NCI-H2227 (cell line): Measurements from ENCODE around the gene OR10H5.
"Not testable (repeated sequence)": the region's sequence is repeated elsewhere in the genome, so short reads cannot be mapped to it uniquely, and the experiment has no call there.

Experiments used
- DNase-seq: peaks from one replicate; lab custom pipeline; 2025; ENCODE audit not compliant: unreplicated experiment; lab: John Stamatoyannopoulos, UW

Gene OR10H5, protein sequence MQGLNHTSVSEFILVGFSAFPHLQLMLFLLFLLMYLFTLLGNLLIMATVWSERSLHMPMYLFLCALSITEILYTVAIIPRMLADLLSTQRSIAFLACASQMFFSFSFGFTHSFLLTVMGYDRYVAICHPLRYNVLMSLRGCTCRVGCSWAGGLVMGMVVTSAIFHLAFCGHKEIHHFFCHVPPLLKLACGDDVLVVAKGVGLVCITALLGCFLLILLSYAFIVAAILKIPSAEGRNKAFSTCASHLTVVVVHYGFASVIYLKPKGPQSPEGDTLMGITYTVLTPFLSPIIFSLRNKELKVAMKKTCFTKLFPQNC

DNA sequence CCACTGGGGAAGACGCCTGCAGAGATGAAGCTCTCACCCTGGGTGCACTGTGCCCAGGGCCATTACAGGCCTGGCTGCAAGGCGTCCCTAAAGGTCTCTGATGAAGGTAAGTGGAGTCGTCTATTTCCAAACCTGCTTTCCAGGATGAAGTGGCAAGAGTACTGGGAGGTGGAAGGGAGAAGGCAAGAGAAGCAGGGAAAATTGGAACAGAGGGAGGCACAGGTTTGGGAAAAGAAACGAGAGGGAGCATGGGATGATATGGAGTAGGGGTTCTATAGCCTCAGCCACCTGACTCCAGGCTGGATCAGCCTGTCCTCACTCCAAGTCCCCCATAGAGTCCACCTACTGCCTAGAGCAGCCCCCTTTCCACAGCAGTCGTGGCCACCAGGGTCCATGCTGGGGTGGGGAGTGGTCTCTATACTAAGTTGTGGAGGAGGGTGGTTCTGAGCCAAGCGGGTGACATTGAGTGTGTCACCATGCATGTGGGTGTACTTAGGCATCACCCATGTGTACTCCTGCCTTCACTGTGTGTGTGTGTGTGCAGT, at the start of gene OR10H5:
Gene OR10H5, plus strand, starts transcription at position 51 of the 545 bp plus-strand sequence. CDS start 6,388 bp downstream, outside the sequence.
- no peak for DNase-seq

DNA sequence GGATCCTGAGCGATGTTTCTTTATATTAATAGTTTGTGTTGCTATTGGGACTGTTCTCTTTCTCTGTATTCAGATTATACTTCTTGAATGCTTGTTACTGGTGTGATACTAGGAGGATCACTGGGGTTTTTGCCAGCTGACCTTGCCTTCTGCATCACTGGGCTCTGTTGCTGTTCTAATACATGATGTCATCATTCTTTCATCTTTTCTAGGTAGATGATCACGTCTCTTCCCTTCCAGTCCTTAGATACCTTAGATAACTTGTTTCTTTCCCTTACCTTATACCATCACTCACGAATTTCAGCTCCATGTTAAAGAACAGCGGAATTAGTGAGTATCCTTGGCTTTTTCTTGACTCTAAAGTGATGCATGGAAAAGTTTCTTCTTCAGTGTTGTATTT, 49.7 kb upstream of the OR10H5 start, which contains the start of gene OR10H3:
Gene OR10H3, plus strand, starts transcription at position 264 of the 400 bp plus-strand sequence. CDS start 3,408 bp downstream, outside the sequence.
- DNase-seq: no peak

DNA sequence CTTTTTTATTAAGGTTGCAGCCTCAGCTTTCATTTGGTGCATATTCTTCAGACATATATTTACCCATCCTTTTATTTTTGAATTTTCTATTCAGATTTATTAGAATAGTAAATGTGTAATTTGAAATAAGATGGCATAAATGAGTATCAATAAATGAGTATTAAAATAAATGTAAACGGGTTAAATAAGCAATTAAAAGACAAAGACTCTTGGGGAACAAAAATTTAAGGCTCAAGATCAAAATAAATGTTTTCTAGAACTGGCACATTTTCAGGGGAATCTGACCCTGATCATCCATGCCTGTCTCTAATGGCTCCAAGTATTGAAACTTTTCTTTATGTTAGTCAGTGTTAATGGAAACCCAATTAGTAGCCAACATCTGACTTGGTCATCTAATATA, 46.7 kb upstream of the OR10H5 start:
- DNase-seq: no peak

DNA sequence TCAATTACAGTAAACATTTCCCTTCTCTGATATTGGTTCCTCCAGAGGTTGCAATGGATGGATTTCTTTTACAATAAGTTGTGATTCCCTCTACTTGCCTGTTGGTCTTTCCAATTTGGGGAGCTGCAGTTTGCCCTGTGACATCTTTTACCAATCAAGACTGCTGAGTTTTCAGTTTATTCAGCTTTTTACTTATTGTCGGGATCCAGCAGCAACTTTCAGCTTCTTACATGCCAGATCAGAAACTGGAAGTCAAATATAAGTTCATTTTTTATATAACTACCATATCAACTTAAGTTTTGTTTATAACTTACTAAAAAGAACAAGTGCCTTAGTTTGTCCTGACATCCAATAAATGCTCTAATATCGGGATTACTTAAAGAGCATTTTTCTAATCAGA, 39.2 kb upstream of the OR10H5 start:
- DNase-seq: no peak

DNA sequence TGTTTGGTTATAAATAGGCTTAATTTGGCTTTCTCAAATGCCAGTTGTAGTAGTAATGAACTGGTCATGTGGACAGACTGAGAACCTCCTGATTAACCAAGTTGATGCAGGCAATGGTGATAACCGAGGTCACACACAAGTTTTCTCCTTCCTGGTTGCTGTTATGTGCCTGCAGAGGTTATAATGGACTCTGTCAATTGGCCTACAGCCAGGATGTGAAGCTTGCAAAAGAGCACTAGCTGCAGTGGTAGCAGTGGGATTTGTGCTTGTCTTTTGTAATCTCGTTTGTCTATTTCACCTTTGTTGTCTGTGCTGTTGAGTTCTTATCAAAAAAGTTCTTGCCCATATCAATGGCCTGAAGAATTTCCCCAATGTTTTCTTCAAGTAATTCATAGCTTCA, 29.1 kb upstream of the OR10H5 start:
- no peak for DNase-seq

DNA sequence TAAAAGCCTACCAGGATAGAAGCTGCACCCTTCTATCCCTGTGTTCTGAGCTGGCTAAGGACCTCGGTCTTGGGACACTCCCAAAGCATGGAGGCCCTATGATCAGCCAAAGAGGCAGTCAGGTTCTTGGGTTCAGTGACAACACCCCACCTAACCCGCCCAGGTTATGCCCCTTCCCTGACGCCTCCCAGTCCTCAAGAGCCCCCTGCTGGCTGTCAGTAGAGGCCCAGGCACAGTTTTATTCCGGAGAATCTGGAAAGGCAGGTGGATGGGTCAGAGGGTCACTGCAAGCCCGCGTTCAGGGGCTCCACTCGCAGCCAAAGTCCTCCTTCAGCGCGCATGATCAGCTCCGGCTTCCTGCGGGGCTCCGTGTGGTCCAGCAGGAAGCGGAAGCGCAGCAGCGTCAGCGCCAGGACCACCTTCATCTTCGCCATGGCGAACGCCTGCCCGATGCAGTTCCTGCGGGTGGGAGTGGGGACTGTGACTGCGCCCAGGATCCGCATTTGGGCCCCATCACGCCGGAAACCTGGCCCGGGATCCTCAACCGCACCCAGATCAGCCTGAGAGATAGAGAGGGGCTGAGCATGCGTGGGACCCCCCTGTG, 27.4 kb upstream of the OR10H5 start:
- no peak for DNase-seq

DNA sequence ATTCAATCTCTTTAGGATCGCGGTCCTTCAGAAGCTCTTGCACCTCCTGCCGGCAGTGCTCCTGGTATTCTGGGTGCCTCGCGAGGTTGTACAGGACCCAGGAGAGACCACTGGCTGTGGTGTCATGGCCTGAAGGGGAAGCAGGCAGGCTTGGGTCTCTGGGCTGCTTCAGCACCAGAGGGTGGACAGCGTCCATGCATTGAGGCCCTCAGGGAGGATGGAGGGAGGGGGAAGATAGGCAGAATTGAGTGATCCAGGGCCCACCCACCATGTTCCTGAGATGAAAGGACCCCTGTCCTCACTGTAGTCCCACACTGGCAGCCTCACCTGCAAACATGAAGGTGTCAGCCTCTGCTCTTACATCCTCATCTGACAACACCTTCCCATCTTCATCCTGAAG, 17.9 kb upstream of the OR10H5 start:
- no peak for DNase-seq

DNA sequence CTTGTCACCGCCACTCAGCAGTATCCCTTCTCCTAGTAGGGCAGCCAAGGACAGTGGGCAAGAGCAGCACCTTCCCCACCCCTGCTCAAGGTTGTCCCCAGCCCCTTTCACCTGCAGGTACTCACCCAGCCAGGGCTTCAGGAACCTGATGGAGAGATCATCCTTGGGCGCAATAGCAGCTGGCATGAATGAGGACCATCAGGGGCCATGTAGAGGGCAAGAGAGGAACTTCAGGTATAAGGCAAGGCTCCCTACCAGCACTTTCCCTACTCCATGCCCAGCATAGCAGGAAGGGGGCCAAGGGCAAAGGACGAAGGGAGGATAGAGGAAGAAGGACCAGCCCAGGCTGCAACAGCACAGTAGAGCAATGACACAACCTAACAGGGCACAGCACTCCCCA, 13.3 kb upstream of the OR10H5 start:
- not testable (repeated sequence) for DNase-seq

DNA sequence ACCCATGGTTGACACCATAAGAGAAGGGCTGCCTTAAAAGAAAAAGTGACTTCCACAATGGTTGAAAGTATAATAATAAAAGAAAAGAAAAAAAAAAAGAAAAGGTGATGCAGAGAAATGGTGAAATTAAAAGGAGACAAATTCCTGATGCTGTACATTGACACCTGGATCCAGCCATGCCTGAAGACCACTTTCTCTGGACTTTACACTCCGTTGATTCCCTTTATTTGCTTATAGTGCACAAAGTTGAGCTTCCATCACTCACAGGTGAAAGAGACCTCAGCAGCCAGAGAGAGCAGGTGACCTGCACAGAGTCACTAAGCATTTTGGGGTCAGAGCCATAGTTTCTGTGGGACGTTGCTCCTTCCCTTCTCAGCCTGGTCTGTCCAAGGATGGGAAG, 12.2 kb upstream of the OR10H5 start:
- no peak for DNase-seq

DNA sequence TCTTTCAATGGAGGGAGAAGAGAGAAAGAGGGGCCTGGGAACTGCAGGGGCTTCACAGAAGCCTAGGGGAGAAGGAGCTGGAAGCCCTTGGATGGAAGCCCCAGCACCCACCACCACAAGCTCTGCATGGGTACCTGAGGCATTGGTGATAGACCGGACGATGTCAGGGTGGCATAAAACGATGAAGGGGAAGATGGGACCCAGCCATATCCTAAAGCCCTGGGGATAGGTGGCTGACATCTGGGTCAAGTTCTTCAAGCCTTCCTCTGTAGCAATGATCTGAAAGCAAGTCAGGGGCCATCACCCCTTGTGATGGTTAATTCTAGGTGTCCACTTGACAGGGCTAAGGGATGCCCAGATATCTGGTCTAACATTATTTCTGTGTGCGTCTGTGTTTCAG, 11.2 kb upstream of the OR10H5 start:
- no peak for DNase-seq

DNA sequence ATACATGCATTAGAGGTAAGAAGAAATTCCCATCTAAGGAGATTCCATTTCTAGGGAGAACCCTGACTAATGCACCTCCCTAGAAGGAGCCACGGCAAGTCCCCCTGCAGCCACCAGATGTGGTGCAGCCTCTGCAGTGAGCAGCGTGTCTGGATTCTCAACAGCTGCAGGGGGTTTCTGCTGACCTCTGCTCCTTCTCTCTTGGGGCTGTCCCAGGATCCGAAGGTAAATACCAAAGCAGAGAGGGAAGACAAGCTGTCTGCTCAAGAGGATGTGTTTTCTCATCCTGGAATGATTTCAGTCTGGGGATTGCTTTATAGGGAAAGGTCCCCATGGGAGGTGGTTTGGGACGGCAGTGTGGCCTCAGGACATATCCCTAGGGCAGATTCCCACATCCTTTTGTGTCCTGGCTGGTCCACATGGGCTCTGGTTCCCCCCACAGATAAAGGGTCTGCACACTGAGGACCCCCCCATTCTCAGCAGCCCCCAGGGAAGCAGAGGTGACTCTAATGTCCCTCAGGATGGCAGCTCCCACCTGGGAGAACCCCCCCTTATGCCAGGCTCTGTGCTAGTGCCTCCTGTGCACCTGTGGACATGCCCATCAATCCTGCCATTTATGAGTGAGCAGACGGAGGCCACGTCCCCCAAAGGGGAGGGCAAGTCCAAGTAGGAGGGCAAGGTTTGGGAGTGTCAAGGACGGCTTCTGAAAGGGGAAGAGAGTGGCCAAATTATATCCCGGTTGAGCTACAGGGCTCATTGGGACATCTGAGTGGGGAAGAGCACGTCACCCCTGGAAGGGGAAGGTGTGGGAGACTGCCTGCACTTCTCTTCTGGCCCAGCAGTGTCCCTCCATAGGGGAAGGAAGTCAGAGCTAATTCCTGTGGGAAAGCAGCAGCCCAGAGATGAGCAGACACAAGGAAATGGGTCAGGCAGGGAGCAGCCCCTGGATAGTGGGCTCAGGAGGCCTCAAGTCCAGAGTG, 10.2 kb upstream of the OR10H5 start:
- DNase-seq: no peak

DNA sequence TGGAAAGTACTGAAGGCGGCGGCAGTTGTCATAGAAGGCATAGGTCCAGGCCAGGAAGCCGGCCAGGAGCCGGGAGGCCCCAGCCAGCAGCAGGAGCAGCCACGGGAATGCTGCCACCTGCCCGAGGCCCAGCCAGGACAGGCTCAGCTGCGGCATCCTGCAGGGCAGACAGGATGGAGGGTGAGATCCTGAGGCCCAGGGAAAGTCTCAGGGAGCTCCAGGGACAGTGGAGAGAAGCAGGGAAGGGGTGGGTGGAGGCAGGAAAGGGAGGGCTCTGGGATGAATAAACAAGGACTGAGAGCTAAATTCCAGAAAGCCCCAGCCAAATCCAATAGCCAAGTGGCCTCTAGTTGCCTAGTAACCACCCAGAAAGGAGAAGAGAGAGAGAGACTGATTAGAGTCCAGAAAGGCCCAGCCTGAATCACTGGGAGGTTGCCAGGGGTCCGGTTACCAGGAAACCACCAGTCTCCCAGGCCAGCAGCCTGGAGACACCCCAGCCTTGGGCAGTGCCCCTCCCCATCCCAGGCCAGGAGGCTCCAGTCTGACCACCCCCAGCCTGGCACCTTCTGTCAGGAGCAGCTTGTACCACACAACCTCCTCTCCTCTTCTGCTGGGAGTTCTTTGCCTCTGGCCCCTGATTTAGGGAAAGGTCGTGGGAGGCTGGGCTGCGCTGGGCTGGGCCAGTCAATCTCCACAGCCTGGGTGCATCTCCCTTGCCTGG, 7.5 kb upstream of the OR10H5 start:
- DNase-seq: peak; percentile 1

DNA sequence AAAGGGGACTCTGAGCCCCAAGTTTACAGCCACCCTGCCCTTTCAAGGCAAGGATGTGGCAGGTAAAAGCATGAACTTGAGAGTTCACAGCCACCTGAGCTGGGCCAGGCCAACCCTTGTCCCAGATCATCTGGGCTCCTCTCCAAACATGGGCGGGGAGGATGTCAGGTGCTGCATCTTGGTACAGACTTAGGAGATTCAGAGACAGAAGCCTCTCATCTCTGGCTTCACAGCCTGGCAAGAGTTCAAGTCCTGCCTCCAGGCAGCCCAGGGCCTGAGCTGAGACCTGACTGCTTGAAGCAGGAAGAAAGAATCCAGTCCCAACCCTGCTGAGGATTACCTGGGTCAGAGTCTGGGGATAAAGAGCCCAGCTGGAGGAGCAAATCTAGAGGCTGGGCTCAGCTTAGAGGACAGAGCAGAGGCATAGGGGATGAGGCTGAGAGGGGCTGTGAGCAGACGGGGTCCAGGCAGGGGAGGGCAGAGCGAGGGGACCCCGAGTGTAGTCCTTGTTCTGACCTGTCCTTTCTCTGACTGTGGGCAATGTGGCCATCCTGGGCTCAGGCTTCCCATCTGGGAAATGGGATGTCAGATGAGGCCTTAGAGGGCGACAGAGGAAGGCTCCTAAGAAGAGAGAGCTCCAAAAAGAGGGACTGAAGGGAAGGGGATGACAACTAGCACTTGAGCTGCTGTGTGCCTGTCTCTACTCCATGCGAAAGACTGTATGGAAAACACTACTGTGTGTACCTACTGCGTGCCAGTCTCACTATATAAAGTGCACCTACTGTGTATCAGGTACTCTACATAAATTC, 6.6 kb upstream of the OR10H5 start:
- DNase-seq: no peak

DNA sequence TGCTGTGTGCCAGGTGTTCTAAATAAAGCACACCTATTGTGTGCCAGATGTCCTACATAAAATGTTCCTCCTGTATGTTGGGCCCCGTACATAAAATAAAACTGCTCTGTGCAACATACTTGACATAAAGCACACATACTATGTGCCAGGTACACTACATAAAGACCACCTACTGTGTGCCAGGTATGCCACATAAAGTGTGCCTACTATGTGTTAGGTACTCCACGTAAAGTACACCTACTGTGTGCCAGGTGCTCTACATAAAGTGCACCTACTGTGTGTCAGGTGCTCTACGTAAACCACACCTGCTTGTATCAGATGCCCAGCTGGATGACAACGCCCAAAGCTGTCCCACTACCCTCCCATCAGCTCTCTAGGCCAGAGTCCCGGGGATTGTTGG, 5.8 kb upstream of the OR10H5 start:
- no peak for DNase-seq

DNA sequence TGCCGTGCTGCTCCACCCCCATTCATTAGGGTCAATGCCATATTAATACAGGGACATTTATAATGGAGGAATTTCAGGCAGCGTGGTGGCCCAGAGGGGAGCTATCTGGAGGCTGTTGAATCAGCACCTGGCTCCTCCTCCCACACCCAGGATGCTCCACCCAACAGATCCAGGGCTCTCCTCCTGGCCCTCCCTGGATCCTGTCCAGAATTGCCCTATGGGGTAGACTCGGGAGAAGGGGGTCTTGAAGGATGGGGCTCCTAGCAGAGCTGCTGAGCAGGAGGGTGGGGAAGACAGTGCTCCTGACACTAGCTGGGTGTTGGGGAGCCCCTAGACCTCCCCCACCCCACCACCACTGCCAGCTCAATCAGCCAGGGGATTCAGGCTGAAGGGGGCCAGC, 5.2 kb upstream of the OR10H5 start:
- DNase-seq: no peak

DNA sequence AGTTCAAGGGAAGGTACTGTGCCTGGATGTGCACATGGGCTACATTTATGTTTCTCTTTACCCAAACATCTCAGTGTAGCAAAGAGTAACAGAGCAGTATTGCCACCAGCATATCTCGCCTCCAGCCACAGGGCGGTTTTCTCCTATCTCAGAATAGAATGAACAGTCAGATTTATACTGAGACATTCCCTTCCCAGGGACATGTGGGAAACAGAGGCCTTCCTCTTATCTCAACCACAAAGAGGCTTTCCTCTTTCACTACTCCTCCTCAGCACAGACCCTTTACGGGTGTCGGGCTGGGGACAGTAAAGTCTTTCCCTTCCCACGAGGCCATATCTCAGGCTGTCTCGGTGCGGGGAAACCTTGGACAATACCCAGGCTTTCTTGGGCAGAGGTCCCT, 4.6 kb upstream of the OR10H5 start:
- DNase-seq: not testable (repeated sequence)

DNA sequence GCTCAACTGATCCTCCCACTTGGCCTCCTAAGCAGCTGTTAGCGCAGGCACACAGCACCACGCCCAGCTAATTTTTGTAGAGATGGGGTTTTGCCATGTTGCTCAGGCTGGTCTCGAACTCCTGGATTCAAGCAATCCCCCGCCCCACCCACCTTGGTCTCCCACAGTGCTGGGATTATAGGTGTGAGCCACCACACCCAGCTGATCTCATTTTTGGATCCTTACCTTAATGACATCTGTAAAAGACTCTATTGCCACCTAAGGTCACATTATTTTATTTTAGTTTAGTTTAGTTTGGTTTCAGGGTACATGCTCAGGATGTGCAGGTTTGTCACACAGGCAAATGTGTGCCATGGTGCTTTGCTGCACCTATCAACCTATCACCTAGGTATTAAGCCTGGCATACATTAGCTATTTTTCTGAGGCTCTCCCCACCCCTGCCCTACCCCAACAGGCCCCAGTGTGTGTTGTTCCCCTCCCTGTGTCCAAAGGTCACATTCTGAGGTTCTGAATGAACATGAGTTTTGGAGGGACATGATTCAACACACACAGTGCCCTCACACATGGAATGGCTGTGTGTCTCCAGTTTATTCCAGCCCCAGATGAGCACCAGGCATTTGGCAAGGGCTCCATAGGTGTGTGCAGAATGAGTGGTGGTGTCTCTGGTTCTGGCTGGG, 1.3 kb downstream of the OR10H5 start:
- no peak for DNase-seq

DNA sequence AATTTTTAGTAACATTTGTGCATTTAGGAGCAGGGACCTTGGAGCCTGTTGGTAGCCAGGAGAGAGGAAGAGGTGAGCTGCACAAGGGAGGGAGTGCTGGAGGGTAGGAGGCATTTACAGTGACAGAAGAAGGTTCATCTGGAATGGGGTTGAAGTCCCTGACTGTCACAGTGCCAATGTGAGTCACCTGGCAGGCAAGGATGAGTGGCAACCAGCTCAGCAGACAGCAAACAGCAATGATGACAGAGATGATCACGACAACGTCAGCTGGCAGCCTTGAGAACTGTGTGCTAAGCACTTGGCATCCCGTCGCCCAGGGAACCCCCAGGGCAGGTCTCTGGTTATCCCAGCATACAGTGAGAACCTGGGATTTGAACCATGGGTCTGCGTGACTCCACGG, 2.6 kb downstream of the OR10H5 start:
- no peak for DNase-seq

DNA sequence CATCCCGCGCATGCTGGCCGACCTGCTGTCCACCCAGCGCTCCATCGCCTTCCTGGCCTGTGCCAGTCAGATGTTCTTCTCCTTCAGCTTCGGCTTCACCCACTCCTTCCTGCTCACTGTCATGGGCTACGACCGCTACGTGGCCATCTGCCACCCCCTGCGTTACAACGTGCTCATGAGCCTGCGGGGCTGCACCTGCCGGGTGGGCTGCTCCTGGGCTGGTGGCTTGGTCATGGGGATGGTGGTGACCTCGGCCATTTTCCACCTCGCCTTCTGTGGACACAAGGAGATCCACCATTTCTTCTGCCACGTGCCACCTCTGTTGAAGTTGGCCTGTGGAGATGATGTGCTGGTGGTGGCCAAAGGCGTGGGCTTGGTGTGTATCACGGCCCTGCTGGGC, 6.8 kb downstream of the OR10H5 start:
- DNase-seq: not testable (repeated sequence)
